NCI-H1694 (cell line): ENCODE results near the gene HIKESHI.
"Not testable (repeated sequence)": the region's sequence is repeated elsewhere in the genome, so short reads cannot be mapped to it uniquely, and the experiment has no call there.

Experiments used
- DNase-seq: peaks from one replicate; lab custom pipeline; 2025; lab: John Stamatoyannopoulos, UW

HIKESHI gene

GRCh38 chr11:86292912-86293616, 9.0 kb upstream of the HIKESHI start:
- DNase-seq = no peak

GRCh38 chr11:86294026-86294425, 8.0 kb upstream of the HIKESHI start:
- DNase-seq = no peak

GRCh38 chr11:86301742-86302091, 323 bp upstream of the HIKESHI start:
- DNase-seq = no peak

- DNase-seq = no peak
Observed at GRCh38 chr11:86303257-86303656, 1.2 kb downstream of the HIKESHI start.

- DNase-seq = not testable (repeated sequence)
Observed at GRCh38 chr11:86308710-86309109, 6.7 kb downstream of the HIKESHI start.

- no peak for DNase-seq
Observed at GRCh38 chr11:86313793-86314192, 11.8 kb downstream of the HIKESHI start.

GRCh38 chr11:86314636-86315035, 12.6 kb downstream of the HIKESHI start:
- no peak for DNase-seq

GRCh38 chr11:86335131-86335767, 33.2 kb downstream of the HIKESHI start:
- no peak for DNase-seq

- DNase-seq = no peak
Observed at GRCh38 chr11:86337227-86337626, 35.2 kb downstream of the HIKESHI start.

GRCh38 chr11:86341382-86341781, 39.3 kb downstream of the HIKESHI start:
- no peak for DNase-seq

GRCh38 chr11:86346513-86346912, 44.5 kb downstream of the HIKESHI start:
- no peak for DNase-seq

GRCh38 chr11:86355256-86355655, 53.2 kb downstream of the HIKESHI start:
- DNase-seq = no peak

- not testable (repeated sequence) for DNase-seq
Observed at GRCh38 chr11:86357412-86357811, 55.4 kb downstream of the HIKESHI start.

GRCh38 chr11:86358720-86359119, 56.7 kb downstream of the HIKESHI start:
- no peak for DNase-seq

- DNase-seq = no peak
Observed at GRCh38 chr11:86360775-86361395, 58.8 kb downstream of the HIKESHI start.

GRCh38 chr11:86363424-86363823, 61.4 kb downstream of the HIKESHI start:
- DNase-seq = no peak

GRCh38 chr11:86365546-86365945, 63.5 kb downstream of the HIKESHI start:
- no peak for DNase-seq

- no peak for DNase-seq
Observed at GRCh38 chr11:86369668-86370067, 67.6 kb downstream of the HIKESHI start.

GRCh38 chr11:86370171-86370570, 68.1 kb downstream of the HIKESHI start:
- DNase-seq = no peak

GRCh38 chr11:86370922-86371594, 69.0 kb downstream of the HIKESHI start:
- no peak for DNase-seq

- no peak for DNase-seq
Observed at GRCh38 chr11:86372041-86372440, 70.0 kb downstream of the HIKESHI start.

GRCh38 chr11:86372586-86372985, 70.5 kb downstream of the HIKESHI start:
- DNase-seq = no peak

GRCh38 chr11:86374069-86374468, 72.0 kb downstream of the HIKESHI start:
- no peak for DNase-seq
